HG03196 (cell line): ENCODE measurements around the gene PDCD1.
"Not testable (repeated sequence)": the region's sequence is repeated elsewhere in the genome, so short reads cannot be mapped to it uniquely, and the experiment has no call there.

ENCODE experiments used
- ATAC-seq: cut with Tn5 transposase; IDR thresholded peaks from one replicate; pipeline ENCODE4 v1.9.1; 2021; ENCODE audit not compliant: unreplicated experiment

PDCD1 gene

GRCh38 chr2:241879326-241879725 lies 20.6 kb upstream of the PDCD1 start:
- no peak for ATAC-seq

- ATAC-seq: no peak
Observed at GRCh38 chr2:241877989-241878970, 19.6 kb upstream of the PDCD1 start.

GRCh38 chr2:241877197-241877685 lies 18.5 kb upstream of the PDCD1 start:
- ATAC-seq: no peak

- no peak for ATAC-seq
Observed at GRCh38 chr2:241876528-241877196, 18.0 kb upstream of the PDCD1 start.

GRCh38 chr2:241875754-241876527 lies 17.2 kb upstream of the PDCD1 start:
- not testable (repeated sequence) for ATAC-seq

GRCh38 chr2:241874277-241874925 lies 15.7 kb upstream of the PDCD1 start:
- ATAC-seq: no peak

- ATAC-seq: no peak
Observed at GRCh38 chr2:241873803-241874110, 15.1 kb upstream of the PDCD1 start.

GRCh38 chr2:241873081-241873802 lies 14.5 kb upstream of the PDCD1 start:
- ATAC-seq: no peak

GRCh38 chr2:241872313-241872642 lies 13.6 kb upstream of the PDCD1 start:
- ATAC-seq: no peak

- ATAC-seq: no peak
Observed at GRCh38 chr2:241871538-241872312, 13.0 kb upstream of the PDCD1 start.

- ATAC-seq: no peak
Observed at GRCh38 chr2:241870611-241871537, 12.2 kb upstream of the PDCD1 start.

- no peak for ATAC-seq
Observed at GRCh38 chr2:241870081-241870541, 11.4 kb upstream of the PDCD1 start.

GRCh38 chr2:241869087-241869961 lies 10.6 kb upstream of the PDCD1 start, which contains the start of gene RTP5:
RTP5 (plus strand) TSS chr2:241869729; CDS start chr2:241869757, 28 bp downstream.
- ATAC-seq: no peak

GRCh38 chr2:241868661-241869081 lies 10.0 kb upstream of the PDCD1 start:
- ATAC-seq: no peak

GRCh38 chr2:241867776-241868420 lies 9.2 kb upstream of the PDCD1 start:
- ATAC-seq: no peak

- no peak for ATAC-seq
Observed at GRCh38 chr2:241866790-241867645, 8.3 kb upstream of the PDCD1 start.
